ENCODE data around the gene DPY30.

DPY30 gene

DNA sequence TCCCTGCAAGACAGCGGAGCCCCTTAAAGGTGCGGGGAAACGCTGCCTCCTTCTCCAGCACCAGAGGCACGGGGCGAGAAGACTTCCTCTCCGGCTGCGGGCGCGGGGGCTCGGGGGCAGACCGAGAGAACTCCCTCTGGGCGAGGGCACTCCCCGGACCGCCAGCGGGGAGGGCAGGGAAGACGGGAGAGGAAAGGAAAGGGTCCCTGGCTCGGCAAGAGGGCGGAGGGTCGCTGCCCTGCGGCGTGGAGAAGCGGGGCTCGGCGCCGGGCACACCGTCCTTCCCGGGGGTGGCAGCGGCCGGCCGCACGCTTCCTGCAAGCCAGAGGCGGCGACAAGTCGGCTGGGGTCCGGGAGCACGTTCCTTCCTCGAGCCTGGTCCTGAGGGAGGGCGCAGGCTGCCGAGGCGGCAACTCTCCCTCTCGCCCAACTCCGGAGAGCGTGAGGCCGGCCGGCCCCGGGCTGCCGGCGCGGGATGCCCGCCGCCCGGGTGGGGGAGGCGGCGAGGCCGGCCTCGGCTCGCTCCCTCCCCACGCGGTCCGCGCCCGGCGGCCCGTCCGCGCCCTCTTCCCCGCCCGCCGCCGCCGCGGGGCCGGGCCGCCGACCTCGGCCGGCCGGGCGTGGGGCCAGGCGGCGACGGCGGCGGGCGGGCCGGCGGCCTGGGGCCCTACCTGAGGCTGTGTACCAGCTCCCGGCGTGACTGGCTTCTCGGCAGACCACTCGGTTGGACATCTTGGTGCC, 29.9 kb downstream of the DPY30 start:
- DNase-seq: peak; percentile 29 to 31

- DNase-seq: peak in 1 of 2 donors; percentile 5
These were observed 30.6 kb downstream of the DPY30 start for GRCh38 chr2:32008805-32009515.

- DNase-seq: no peak
These were observed 32.5 kb downstream of the DPY30 start for GRCh38 chr2:32007121-32007391.

GRCh38 chr2:32005371-32005976, 34.1 kb downstream of the DPY30 start:
- no peak for DNase-seq

DNA sequence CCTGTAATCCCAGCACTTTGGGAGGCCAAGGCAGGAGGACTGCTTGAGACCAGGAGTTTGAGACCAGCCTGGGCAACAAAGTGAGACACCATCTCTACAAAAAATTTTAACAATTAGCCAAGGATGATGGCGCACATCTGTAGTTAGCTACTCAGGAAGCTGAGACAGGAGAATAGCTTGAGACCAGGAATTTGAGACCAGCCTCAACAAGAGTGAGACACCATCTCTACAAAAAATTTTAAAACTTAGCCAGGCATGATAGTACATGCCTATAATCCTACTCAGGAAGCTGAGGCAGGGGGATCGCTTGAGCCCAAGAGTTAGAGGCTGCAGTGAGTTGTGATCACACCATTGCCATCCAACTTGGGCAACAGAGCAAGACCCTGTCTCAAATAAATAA, 35.8 kb downstream of the DPY30 start:
- no peak for DNase-seq

DNA sequence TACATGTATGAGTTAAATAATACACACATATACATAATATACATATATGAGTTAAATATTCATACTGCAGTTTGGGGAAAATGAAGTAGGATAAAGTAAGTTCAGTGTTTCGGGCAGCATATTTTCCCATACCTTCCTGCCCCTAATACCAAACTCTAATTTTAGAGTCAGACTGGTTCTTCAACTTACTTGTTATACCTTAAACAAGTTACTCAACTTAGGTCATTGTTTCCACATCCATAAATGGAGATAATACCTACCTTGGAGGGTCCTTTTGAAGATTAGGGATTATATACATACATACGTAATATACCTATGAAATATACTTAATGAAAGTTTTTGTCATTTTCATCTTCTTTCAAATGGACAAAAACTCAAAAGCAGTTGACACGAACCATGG, 37.2 kb downstream of the DPY30 start:
- DNase-seq: no peak

GRCh38 chr2:31999438-31999837, 40.2 kb downstream of the DPY30 start:
- DNase-seq: no peak

GRCh38 chr2:31998731-31999383, 40.7 kb downstream of the DPY30 start:
- no peak for DNase-seq

GRCh38 chr2:31997653-31998052, 42.0 kb downstream of the DPY30 start:
- DNase-seq: no peak

GRCh38 chr2:31996571-31997150, 42.9 kb downstream of the DPY30 start:
- no peak for DNase-seq

GRCh38 chr2:31992934-31993333, 46.7 kb downstream of the DPY30 start:
- DNase-seq: no peak

- DNase-seq: no peak
These were observed 47.5 kb downstream of the DPY30 start for GRCh38 chr2:31992025-31992579.

- no peak for DNase-seq
These were observed 49.7 kb downstream of the DPY30 start for GRCh38 chr2:31989946-31990345.

DNA sequence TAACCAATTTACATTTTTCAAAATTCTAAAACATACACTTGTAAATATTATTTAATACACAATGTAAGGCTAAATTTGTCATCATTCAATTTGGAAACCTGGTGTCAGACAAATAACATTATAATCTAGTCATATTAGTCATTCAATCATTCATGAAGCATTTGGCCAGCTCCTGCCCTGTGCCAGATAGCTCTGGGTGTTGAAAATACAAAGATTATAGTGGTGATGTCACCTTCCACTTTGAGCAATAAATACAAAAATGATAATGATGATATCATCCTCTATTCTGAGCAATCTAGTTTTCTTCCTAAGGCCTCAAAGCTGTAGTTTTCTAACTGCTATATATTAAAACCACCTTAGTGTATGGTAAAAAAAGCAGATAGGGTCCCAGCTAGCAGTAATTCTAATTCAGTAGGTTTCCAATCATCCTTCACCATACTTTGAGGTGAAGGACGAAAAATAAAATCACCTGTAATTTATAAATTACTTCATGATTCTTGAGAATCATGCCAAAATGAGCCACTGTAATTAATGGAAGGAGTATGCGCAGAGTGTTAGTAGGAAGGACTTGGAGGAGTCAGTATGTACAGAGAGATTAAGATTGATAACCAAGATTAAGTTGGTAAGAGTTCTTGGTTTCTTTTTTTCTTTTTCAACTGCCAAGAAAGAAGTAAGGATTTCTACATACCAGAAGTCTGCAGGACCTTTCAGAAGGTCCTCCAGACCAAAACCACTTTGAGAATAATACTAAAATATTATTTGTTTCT, 52.0 kb downstream of the DPY30 start:
- no peak for DNase-seq

DNA sequence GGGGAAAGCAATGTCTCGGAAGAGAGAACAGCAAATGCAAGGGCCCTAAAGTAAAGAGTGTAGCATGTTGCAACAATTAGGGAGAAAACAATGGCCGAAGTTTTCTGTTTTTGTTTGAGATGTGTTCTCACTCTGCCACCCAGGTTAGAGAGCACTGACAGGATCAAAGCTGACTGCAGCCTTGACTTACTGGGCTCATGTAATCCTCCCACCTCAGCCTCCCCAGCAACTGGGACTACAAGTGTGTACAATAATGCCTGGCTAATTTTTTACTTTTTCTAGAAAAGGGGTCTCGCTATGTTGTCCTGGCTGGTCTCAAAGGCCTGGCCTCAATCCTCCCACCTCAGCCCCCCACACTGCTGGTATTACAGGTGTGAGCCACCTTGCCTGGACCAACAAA, 52.7 kb downstream of the DPY30 start:
- no peak for DNase-seq

DNA sequence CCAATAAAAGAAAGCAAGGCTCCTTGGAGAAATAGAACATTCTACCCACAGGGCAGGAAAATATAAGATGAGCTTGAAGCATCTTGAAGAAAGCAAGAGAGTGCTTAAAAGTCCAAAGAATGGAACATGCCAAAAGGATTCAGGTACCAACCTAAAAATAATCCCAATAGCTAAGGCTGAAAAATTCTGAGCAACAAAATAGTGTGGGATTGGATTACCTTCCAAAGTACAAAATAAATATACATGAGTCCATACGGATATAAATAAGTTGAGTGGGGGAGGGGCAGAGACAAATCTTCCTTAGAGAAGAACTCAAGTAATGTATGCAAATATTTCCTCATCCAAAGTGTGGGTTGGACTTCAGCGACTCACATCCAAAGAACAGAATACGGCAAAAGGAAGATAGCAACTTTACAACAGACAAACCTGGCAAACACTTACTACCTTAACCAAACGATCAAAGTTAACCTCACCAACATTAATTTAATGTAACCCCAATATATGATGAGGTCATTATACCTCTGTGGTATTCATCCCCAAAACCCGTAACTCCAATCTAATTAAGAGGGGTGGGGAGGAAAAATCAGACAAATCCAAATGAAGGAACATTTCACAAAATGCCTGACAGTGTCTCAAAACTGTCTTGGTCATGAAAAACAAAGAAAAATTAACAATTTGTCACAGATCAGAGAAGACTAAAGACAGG, 55.7 kb downstream of the DPY30 start:
- no peak for DNase-seq

DNA sequence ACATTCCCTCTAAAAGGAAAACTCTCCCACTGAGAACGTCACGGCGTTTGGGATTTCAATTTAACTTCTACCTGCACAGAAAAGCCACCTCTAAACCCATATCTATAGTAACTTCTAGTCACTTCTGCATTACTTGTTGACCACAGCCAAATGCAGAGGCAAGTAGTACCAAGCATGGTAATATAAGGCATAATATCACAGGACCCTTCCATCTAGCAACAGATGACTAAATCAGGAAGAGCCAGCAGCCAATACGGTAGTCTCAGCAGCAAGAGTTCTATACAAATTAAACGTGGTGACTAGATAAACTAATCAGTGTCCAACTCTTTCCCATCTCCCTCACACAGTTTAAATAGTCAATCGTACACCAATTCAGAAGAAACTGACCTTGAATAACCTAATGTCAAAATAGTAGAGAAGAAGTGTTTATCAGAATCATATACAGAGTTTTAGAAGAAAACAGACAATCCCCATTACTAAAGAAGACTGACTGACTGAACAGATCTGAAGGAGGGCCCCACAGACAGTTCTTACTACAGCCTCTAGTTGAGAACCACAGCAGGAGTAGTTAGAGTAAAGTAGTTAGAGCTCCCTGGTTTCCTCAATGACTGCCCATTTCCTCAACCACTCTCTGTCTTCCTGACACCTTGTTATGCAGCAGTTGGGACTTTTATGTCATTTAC, 58.8 kb downstream of the DPY30 start:
- DNase-seq: no peak

- no peak for DNase-seq
These were observed 59.6 kb downstream of the DPY30 start for GRCh38 chr2:31979956-31980355.

- DNase-seq: no peak
These were observed 60.6 kb downstream of the DPY30 start for GRCh38 chr2:31979018-31979417.

DNA sequence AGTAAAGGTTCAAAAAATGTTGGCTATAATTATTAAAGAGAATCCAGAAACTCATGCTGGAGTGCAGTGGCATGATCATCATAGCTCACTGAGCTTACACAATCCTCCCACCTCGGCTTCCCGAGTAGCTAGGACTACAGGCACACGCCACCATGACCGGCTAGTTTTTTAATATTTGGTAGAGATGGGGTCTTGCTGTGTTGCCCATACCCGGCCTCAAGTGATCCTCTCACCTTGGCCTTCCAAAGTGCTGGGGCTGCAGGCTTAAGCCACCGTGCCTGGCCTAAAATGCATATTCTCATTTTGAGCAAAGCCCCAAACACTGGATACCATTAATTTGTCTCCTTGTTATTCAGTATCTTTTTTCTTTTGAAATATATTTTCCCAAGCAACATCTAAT, 61.2 kb downstream of the DPY30 start:
- DNase-seq: no peak
